ENCODE measurements around the gene LOXL4. TPM values are rescaled to one million over a fixed set of nuclear protein-coding genes. Genes with fewer than 3 reads are reported as not detected.

The LOXL4 gene
- total and polyA plus RNA-seq, 2 donors (not counting 1 experiment from before 2014, with no cell fraction given) = 0.12 TPM; not detected in 1

DNA sequence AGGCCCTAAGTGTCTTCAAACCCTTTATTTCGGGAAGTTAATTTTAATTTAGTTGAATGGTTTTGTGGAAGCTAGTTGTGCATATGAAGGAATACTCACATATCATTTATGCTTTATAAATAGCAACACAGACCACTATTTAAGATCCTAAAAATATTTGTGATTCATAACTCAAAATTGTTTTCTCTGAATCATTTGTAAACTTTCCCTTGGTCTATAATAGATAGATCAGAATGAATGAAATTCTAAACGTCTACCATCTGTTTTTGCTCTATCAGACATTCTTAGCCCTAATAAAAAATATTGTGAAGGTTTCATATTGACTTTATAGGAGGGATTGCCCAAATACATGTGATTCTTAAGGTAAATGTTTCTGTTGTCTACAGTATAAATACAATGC is 43.5 kb downstream of the LOXL4 start:
- H3K4me3 ChIP-seq (ENCODE audit: control extremely low read depth in 1 of 5, extremely low read depth in 1 of 5, insufficient read depth in 1 of 5, low read depth in 2 of 5, low read length in 4 of 5) = no peak overlapping the region
- no peaks in the 10 kb centered on the region for H3K4me1 ChIP-seq (ENCODE audit: control insufficient read depth in 2 of 2, insufficient read depth in 2 of 2, low read length in 2 of 2)
- H3K9ac ChIP-seq (ENCODE audit: low read length) = no peak overlapping the region
- CTCF ChIA-PET = no interaction called here
- H3K27ac ChIP-seq (ENCODE audit: low read length in 2 of 2) = no peak overlapping the region
- POLR2A ChIA-PET = no interaction called here
- no peak for ATAC-seq (ENCODE audit: low read depth)
- Mint-ChIP-seq H3K4me3 (no peak overlapping the region), H3K9me3 (ENCODE audit: insufficient read depth) (peaks cover 2% of the 10 kb centered on the region), H3K4me1 (peaks cover 17% of the 10 kb centered on the region), H3K27ac (no peak overlapping the region), H3K27me3 (no peaks in the 10 kb centered on the region)
- no peak for DNase-seq
- peaks cover 13% of the 10 kb centered on the region for H4K20me1 ChIP-seq (ENCODE audit: control insufficient read depth, insufficient read depth, low read length, poor library complexity, severe bottlenecking)
- intact Hi-C loops (cut with micrococcal nuclease) = no loop called here
- no peaks in the 10 kb centered on the region for H3K27me3 ChIP-seq (replicated peaks in 1 of 4; ENCODE audit: control extremely low read depth in 1 of 4, control insufficient read depth in 3 of 4, insufficient read depth in 4 of 4, low read length in 3 of 4)
- H3K36me3 ChIP-seq (replicated peaks in 1 of 2; ENCODE audit: control extremely low read depth in 1 of 2, control insufficient read depth in 1 of 2, extremely low read depth in 1 of 2, insufficient read depth in 2 of 2, low read length in 1 of 2) = peaks cover 0 to 2% of the 10 kb centered on the region in 2 experiments
- WGBS (ENCODE audit: insufficient coverage) = no CpG with 5 or more reads among the region's 2 CpGs
- TF ChIP-seq CTCF (IDR thresholded peaks at IDR 0.05) = no peak
- TF ChIP-seq EZH2 (IDR thresholded peaks at IDR 0.05; ENCODE audit: borderline replicate concordance, insufficient read depth, low read depth, low read length, poor library complexity, severe bottlenecking) = no peak
- peaks cover 33% of the 10 kb centered on the region for H3K79me2 ChIP-seq (ENCODE audit: control insufficient read depth, insufficient read depth, low read length)
- H3K9me3 ChIP-seq (ENCODE audit: control extremely low read depth in 1 of 3, control insufficient read depth in 2 of 3, insufficient read depth in 1 of 3, low read length in 2 of 3) = peaks cover 4 to 6% (median 4%) of the 10 kb centered on the region in 3 donors
- no peak overlapping the region for H3K4me2 ChIP-seq (replicated peaks; ENCODE audit: low read depth, low read length, poor library complexity, severe bottlenecking)
- H2AFZ ChIP-seq (ENCODE audit: insufficient read depth, low read depth, low read length, poor library complexity, severe bottlenecking) = no peak overlapping the region

- H3K79me2 ChIP-seq (ENCODE audit: control insufficient read depth, insufficient read depth, low read length) = peaks cover 39% of the 10 kb centered on the region
These were observed 44.1 kb downstream of the LOXL4 start for GRCh38 chr10:98223874-98224273.

More at GRCh38 chr10:98223874-98224273, 44.1 kb downstream of the LOXL4 start:
- Mint-ChIP-seq H3K4me3 (no peak overlapping the region), H3K9me3 (ENCODE audit: insufficient read depth) (peaks cover 6% of the 10 kb centered on the region), H3K27ac (no peak overlapping the region), H3K4me1 (peaks cover 16% of the 10 kb centered on the region), H3K27me3 (no peaks in the 10 kb centered on the region)
- Histone ChIP-seq H3K36me3 (replicated peaks in 1 of 2; ENCODE audit: control extremely low read depth in 1 of 2, control insufficient read depth in 1 of 2, extremely low read depth in 1 of 2, insufficient read depth in 2 of 2, low read length in 1 of 2) (peaks cover 0 to 2% of the 10 kb centered on the region in 2 experiments), H4K20me1 (ENCODE audit: control insufficient read depth, insufficient read depth, low read length, poor library complexity, severe bottlenecking) (peaks cover 13% of the 10 kb centered on the region), H3K27me3 (replicated peaks in 1 of 4; ENCODE audit: control extremely low read depth in 1 of 4, control insufficient read depth in 3 of 4, insufficient read depth in 4 of 4, low read length in 3 of 4) (no peaks in the 10 kb centered on the region), H2AFZ (ENCODE audit: insufficient read depth, low read depth, low read length, poor library complexity, severe bottlenecking) (no peak overlapping the region), H3K27ac (ENCODE audit: low read length in 2 of 2) (no peak overlapping the region), H3K4me3 (ENCODE audit: control extremely low read depth in 1 of 5, extremely low read depth in 1 of 5, insufficient read depth in 1 of 5, low read depth in 2 of 5, low read length in 4 of 5) (no peak overlapping the region), H3K4me2 (replicated peaks; ENCODE audit: low read depth, low read length, poor library complexity, severe bottlenecking) (no peak overlapping the region), H3K9ac (ENCODE audit: low read length) (no peak overlapping the region), H3K9me3 (ENCODE audit: control extremely low read depth in 1 of 3, control insufficient read depth in 2 of 3, insufficient read depth in 1 of 3, low read length in 2 of 3) (peaks cover 5 to 13% (median 7%) of the 10 kb centered on the region in 3 donors), H3K4me1 (ENCODE audit: control insufficient read depth in 2 of 2, insufficient read depth in 2 of 2, low read length in 2 of 2) (no peaks in the 10 kb centered on the region)
- DNase-seq = no peak
- no peak for ATAC-seq (ENCODE audit: low read depth)
- intact Hi-C loops (cut with micrococcal nuclease) = no loop called here
- TF ChIP-seq CTCF (IDR thresholded peaks at IDR 0.05) (no peak), EZH2 (IDR thresholded peaks at IDR 0.05; ENCODE audit: borderline replicate concordance, insufficient read depth, low read depth, low read length, poor library complexity, severe bottlenecking) (no peak)
- ChIA-PET POLR2A (no interaction called here), CTCF (no interaction called here)
- WGBS (ENCODE audit: insufficient coverage) = 97% methylated on average over 6 of the region's 6 CpGs

Data from B cell (primary cell).